ENCODE data around the gene DAAM1. TPM values are rescaled to one million over a fixed set of nuclear protein-coding genes. Genes with fewer than 3 reads are reported as not detected.

DAAM1 gene
- total RNA-seq, 2 donors from 2014 or later, result 94.0 to 99.4 TPM

DNA sequence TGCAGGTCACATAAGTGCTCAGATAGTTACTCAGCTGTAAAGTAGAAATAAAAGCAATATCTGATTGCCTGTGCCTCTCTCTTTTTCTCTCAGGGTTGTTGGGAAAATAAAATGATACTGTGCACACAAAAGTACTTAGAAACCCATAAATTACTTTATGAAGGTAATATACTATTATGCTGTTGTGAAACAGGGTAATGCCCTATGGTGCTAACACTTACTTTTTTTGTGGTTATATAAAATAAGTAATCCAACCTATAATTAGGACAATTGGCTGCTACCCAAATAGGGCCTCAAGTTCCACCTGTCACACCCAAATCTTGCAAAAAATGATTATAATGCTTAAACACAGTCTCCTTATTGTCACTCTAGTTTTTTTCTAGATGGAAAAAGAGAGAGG is 50.6 kb downstream of the DAAM1 start:
- Mint-ChIP-seq H3K4me1 (peaks cover 23% of the 10 kb centered on the region), H3K36me3 (ENCODE audit: low read depth) (peaks cover 13% of the 10 kb centered on the region), H3K27me3 (ENCODE audit: insufficient read depth) (peaks cover 8% of the 10 kb centered on the region), H3K9me3 (peaks cover 8% of the 10 kb centered on the region), H3K4me3 (no peak overlapping the region), H3K27ac (no peak overlapping the region)
- Histone ChIP-seq H3K27me3 (ENCODE audit: control insufficient read depth, insufficient read depth, low read length, poor library complexity, severe bottlenecking) (no peaks in the 10 kb centered on the region), H3K4me1 (ENCODE audit: control insufficient read depth, insufficient read depth, low read length) (no peaks in the 10 kb centered on the region), H3K9ac (ENCODE audit: extremely low read depth, low read length, poor library complexity, severe bottlenecking) (no peak overlapping the region), H3K36me3 (ENCODE audit: control insufficient read depth, insufficient read depth, low read length) (peaks cover 10% of the 10 kb centered on the region), H3K27ac (ENCODE audit: low read depth, low read length) (no peak overlapping the region), H3K4me3 (ENCODE audit: low read length) (no peak overlapping the region), H3K9me3 (ENCODE audit: control insufficient read depth, low read length) (no peaks in the 10 kb centered on the region)
- no peak for DNase-seq
- TF ChIP-seq, protein P1, sequence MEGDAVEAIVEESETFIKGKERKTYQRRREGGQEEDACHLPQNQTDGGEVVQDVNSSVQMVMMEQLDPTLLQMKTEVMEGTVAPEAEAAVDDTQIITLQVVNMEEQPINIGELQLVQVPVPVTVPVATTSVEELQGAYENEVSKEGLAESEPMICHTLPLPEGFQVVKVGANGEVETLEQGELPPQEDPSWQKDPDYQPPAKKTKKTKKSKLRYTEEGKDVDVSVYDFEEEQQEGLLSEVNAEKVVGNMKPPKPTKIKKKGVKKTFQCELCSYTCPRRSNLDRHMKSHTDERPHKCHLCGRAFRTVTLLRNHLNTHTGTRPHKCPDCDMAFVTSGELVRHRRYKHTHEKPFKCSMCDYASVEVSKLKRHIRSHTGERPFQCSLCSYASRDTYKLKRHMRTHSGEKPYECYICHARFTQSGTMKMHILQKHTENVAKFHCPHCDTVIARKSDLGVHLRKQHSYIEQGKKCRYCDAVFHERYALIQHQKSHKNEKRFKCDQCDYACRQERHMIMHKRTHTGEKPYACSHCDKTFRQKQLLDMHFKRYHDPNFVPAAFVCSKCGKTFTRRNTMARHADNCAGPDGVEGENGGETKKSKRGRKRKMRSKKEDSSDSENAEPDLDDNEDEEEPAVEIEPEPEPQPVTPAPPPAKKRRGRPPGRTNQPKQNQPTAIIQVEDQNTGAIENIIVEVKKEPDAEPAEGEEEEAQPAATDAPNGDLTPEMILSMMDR (conservative IDR thresholded peaks at IDR 0.05), result no peak

DNA sequence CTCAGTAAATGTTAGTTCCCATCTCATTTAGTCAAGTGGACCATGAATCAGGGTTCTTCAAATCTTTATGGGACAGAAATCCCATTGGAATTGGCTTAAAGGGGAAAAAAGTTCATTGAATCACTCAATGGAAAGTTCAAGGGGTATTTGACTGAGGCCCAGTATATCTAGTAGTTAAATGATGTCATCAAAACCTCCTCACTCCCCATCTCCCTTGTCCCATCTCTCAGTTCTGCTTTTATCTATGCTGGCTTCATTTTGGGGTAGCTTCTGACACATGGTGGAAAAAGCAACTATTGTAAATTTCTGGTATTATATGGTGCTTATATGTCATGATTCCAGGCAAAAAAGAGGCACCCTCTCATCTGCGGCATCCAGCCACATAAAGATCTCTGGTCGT is 51.9 kb downstream of the DAAM1 start:
- TF ChIP-seq, protein P1 (conservative IDR thresholded peaks at IDR 0.05), result no peak
- peaks cover 15% of the 10 kb centered on the region for H3K36me3 ChIP-seq (ENCODE audit: control insufficient read depth, insufficient read depth, low read length)
- no peak overlapping the region for H3K27ac ChIP-seq (ENCODE audit: low read depth, low read length)
- Mint-ChIP-seq H3K27me3 (ENCODE audit: insufficient read depth) (peaks cover 14% of the 10 kb centered on the region), H3K4me1 (peaks cover 32% of the 10 kb centered on the region), H3K27ac (no peak overlapping the region), H3K4me3 (no peak overlapping the region), H3K9me3 (peaks cover 8% of the 10 kb centered on the region), H3K36me3 (ENCODE audit: low read depth) (peaks cover 16% of the 10 kb centered on the region)
- H3K4me1 ChIP-seq (ENCODE audit: control insufficient read depth, insufficient read depth, low read length), result peaks cover 5% of the 10 kb centered on the region
- H3K4me3 ChIP-seq (ENCODE audit: low read length), result no peak overlapping the region
- no peaks in the 10 kb centered on the region for H3K9me3 ChIP-seq (ENCODE audit: control insufficient read depth, low read length)
- 88 to 94% methylated on average over 2 of the region's 2 CpGs for WGBS, 2 experiments (ENCODE audit: insufficient coverage in 1 of 2, insufficient read length in 1 of 2)
- no peaks in the 10 kb centered on the region for H3K27me3 ChIP-seq (ENCODE audit: control insufficient read depth, insufficient read depth, low read length, poor library complexity, severe bottlenecking)
- DNase-seq, result no peak
- H3K9ac ChIP-seq (ENCODE audit: extremely low read depth, low read length, poor library complexity, severe bottlenecking), result no peak overlapping the region

DNA sequence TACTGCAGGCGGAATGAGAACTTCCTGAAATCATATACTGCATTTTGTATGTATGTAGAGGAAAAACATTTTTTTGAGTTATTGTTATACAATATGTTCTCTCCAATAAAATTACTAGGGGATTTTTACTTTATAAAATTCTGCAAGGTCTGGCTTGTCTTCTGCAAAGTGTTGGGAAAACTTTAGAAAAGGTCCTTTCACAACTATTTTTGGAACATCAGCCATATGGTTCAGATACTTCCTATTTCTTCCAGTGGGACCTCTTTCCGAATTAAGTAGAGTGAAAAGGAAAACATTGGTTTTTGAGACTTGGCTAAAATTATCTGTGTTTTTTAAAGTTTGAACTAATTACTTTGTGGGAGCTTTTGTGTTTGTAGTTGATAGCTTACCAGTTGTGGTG is 52.7 kb downstream of the DAAM1 start:
- H3K36me3 Mint-ChIP-seq (ENCODE audit: low read depth), result peaks cover 16% of the 10 kb centered on the region
- peaks cover 8% of the 10 kb centered on the region for H3K9me3 Mint-ChIP-seq
- Histone ChIP-seq H3K27ac (ENCODE audit: low read depth, low read length) (no peak overlapping the region), H3K4me3 (ENCODE audit: low read length) (no peak overlapping the region), H3K27me3 (ENCODE audit: control insufficient read depth, insufficient read depth, low read length, poor library complexity, severe bottlenecking) (no peaks in the 10 kb centered on the region), H3K36me3 (ENCODE audit: control insufficient read depth, insufficient read depth, low read length) (peaks cover 15% of the 10 kb centered on the region), H3K9me3 (ENCODE audit: control insufficient read depth, low read length) (no peaks in the 10 kb centered on the region), H3K9ac (ENCODE audit: extremely low read depth, low read length, poor library complexity, severe bottlenecking) (no peak overlapping the region), H3K4me1 (ENCODE audit: control insufficient read depth, insufficient read depth, low read length) (peaks cover 5% of the 10 kb centered on the region)
- DNase-seq, result no peak
- no peak overlapping the region for H3K27ac Mint-ChIP-seq
- TF ChIP-seq, protein P1 (conservative IDR thresholded peaks at IDR 0.05), result no peak
- peaks cover 32% of the 10 kb centered on the region for H3K4me1 Mint-ChIP-seq
- H3K4me3 Mint-ChIP-seq, result no peak overlapping the region
- WGBS, 2 experiments (ENCODE audit: insufficient coverage in 1 of 2, insufficient read length in 1 of 2), result 93% methylated on average over 2 of the region's 2 CpGs; no CpG with 5 or more reads in 1 of the 2 experiments
- H3K27me3 Mint-ChIP-seq (ENCODE audit: insufficient read depth), result peaks cover 20% of the 10 kb centered on the region

Data from endodermal cell (in vitro differentiated cells).